KOPT-K1 (cell line): ENCODE measurements around the gene RABGAP1.

Source experiments
- H3K27ac ChIP-seq: fragments of 200-600 bp; sonication (generic); 2 replicates; pipeline ENCODE4 v1.5.1; 2016; ENCODE audit warnings: antibody characterized with exemption, mild to moderate bottlenecking, low read depth, low read length; ENCODE audit not compliant: poor library complexity, severe bottlenecking
- H3K36me3 ChIP-seq: fragments of 200-600 bp; sonication (generic); 2 replicates; pipeline ENCODE4 v1.5.1; 2017; ENCODE audit warnings: antibody characterized with exemption, mild to moderate bottlenecking, low read length, moderate library complexity; ENCODE audit not compliant: insufficient read depth
- H3K9me3 ChIP-seq: fragments of 200-600 bp; sonication (generic); 2 replicates; pipeline ENCODE4 v1.5.1; 2017; ENCODE audit warnings: antibody characterized with exemption, low read length, mild to moderate bottlenecking; ENCODE audit not compliant: insufficient read depth, poor library complexity, severe bottlenecking

Gene RABGAP1

GRCh38 chr9:123131993-123132392, 191.2 kb downstream of the RABGAP1 start:
- no peak overlapping the region for H3K27ac ChIP-seq
- peaks cover 79% of the 10 kb centered on the region for H3K36me3 ChIP-seq
- no peaks in the 10 kb centered on the region for H3K9me3 ChIP-seq

- Histone ChIP-seq H3K27ac (no peak overlapping the region), H3K9me3 (no peaks in the 10 kb centered on the region), H3K36me3 (peaks cover 72% of the 10 kb centered on the region)
Measured at GRCh38 chr9:123132696-123133095, 191.9 kb downstream of the RABGAP1 start.

GRCh38 chr9:123135430-123135829, 194.6 kb downstream of the RABGAP1 start:
- Histone ChIP-seq H3K36me3 (peaks cover 58% of the 10 kb centered on the region), H3K27ac (no peak overlapping the region), H3K9me3 (no peaks in the 10 kb centered on the region)

- H3K36me3 ChIP-seq = peaks cover 38% of the 10 kb centered on the region
- H3K27ac ChIP-seq = no peak overlapping the region
- no peaks in the 10 kb centered on the region for H3K9me3 ChIP-seq
Measured at GRCh38 chr9:123138163-123138562, 197.3 kb downstream of the RABGAP1 start.

DNA sequence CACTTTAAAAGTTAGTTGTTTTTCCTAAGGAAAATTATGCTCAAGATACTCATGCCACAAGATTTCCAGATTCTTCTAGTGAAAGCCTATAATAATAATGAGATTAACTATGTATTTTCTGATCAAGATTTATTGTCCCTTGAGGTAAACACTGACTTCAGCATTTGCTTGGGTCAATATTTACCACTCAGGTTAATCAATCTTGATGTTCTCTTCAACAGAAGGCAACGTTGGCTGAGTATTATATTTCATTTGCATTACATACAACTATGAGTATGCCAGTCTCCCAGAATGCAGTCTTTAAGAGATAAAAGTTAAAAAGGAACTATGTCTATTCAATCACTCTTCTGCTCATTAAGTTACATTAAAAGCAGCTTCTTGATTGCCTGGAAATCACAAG, 208.2 kb downstream of the RABGAP1 start:
- Histone ChIP-seq H3K27ac (no peak overlapping the region), H3K9me3 (no peaks in the 10 kb centered on the region), H3K36me3 (peaks cover 24% of the 10 kb centered on the region; the same call in 1 of the 2 replicates)

DNA sequence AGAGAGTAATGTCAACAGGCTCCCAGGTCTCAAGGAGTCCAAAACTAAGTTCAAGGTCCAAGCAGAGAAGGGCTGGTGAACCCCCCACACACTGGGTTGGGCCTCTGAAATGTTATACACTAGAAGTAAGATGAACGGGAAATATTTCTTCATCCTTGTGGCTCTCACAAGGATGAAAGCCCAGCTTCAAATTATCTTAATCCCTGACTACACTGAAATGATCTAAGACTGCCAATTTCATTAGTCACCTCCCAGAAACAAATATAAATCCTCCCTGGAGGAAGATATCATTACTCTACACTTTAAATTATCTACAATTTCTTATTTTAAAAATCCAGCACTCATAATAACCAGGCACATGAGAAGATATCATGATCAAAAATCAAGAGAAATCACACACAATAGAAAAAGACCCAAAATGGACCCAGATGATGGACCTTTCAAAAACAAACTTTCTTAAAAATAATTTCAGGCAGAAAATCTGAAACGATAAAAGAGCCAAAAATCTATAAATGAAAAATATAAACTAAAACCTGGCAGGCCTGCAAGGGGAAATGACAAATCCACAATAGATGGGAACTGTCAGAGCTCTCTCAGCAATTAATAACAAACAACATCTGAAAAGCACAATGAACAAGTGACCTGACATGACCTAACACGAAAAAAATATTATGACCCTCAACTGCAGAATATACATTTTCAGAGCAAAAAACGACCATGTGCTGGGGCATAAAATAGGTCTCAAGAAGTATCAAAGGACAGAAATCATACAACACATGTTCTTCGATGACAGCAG, 210.1 kb downstream of the RABGAP1 start:
- Histone ChIP-seq H3K27ac (no peak overlapping the region), H3K36me3 (peaks cover 32% of the 10 kb centered on the region), H3K9me3 (no peaks in the 10 kb centered on the region)
